HepG2 (cell line): Measurements from ENCODE around the gene AMIGO1. TPM values are rescaled to one million over a fixed set of nuclear protein-coding genes. Genes with fewer than 3 reads are reported as not detected.
A peak's percentile ranks its signal among the peaks of the same experiment; 100 is the strongest.

Experiments
- ARNT ChIP-seq: fragments of 450-650 bp; IDR thresholded peaks from 2 replicates; pipeline ENCODE4 v1.6.1; 2017
- ATAD3A ChIP-seq: sonication (generic); formaldehyde crosslinking; IDR thresholded peaks from 2 replicates; pipeline ENCODE4 v1.4.0; 2020; ENCODE audit warnings: missing genetic modification reagents
- ATM ChIP-seq: fragments of 450-650 bp; IDR thresholded peaks from 2 replicates; pipeline ENCODE4 v1.7.1; 2017; ENCODE audit warnings: mild to moderate bottlenecking, borderline replicate concordance
- FOXC1 ChIP-seq: sonication (generic); formaldehyde crosslinking; IDR thresholded peaks from 2 replicates; pipeline ENCODE4 v1.8.0; 2022; ENCODE audit warnings: mild to moderate bottlenecking, missing genetic modification reagents, borderline replicate concordance
- FOXJ3 ChIP-seq: sonication (generic); formaldehyde crosslinking; IDR thresholded peaks from 2 replicates; pipeline ENCODE4 v1.4.0; 2020; ENCODE audit warnings: missing genetic modification reagents, mild to moderate bottlenecking, borderline replicate concordance
- HMG20B ChIP-seq: conservative IDR thresholded peaks from 2 replicates; pipeline ENCODE4 v1.6.1; 2016; ENCODE audit warnings: missing genetic modification reagents, missing compliant biosample characterization
- IKZF1 ChIP-seq: fragments of 450-650 bp; IDR thresholded peaks from 2 replicates; pipeline ENCODE4 v1.7.1; 2016
- MYNN ChIP-seq: sonication (generic); formaldehyde crosslinking; IDR thresholded peaks from 2 replicates; pipeline ENCODE4 v1.4.0; 2020; ENCODE audit warnings: mild to moderate bottlenecking, low read depth, missing genetic modification reagents
- PHF5A ChIP-seq: IDR thresholded peaks from one replicate; pipeline ENCODE4 v1.6.1; 2018; ENCODE audit warnings: low read depth, missing genetic modification reagents; ENCODE audit not compliant: unreplicated experiment
- RARG ChIP-seq: sonication (generic); formaldehyde crosslinking; IDR thresholded peaks from 2 replicates; pipeline ENCODE4 v1.4.0; 2020; ENCODE audit warnings: low read depth, mild to moderate bottlenecking, missing genetic modification reagents
- RBM39 ChIP-seq: fragments of 200-400 bp; formaldehyde crosslinking; IDR thresholded peaks from one replicate; pipeline ENCODE4 v1.6.1; 2018; ENCODE audit warnings: antibody characterized with exemption, mild to moderate bottlenecking, low read depth, low read length; ENCODE audit not compliant: poor library complexity, severe bottlenecking
- SNAPC2 ChIP-seq: sonication (generic); formaldehyde crosslinking; IDR thresholded peaks from 2 replicates; pipeline ENCODE4 v1.8.1; 2022; ENCODE audit warnings: mild to moderate bottlenecking, missing genetic modification reagents
- ZBTB49 ChIP-seq: sonication (generic); formaldehyde crosslinking; IDR thresholded peaks from 2 replicates; pipeline ENCODE4 v1.4.0; 2020; ENCODE audit warnings: missing genetic modification reagents, borderline replicate concordance
- ZKSCAN1 ChIP-seq: fragments of 150-350 bp; IDR thresholded peaks from 2 replicates; pipeline ENCODE4 v1.6.1; 2014; ENCODE audit warnings: low read length
- ZNF431 ChIP-seq: sonication (generic); formaldehyde crosslinking; IDR thresholded peaks from 2 replicates; pipeline ENCODE4 v1.9.0; 2022; ENCODE audit warnings: missing genetic modification reagents, low read depth, mild to moderate bottlenecking, borderline replicate concordance
- ZNF616 ChIP-seq: sonication (generic); formaldehyde crosslinking; IDR thresholded peaks from 2 replicates; pipeline ENCODE4 v1.5.0; 2020; ENCODE audit warnings: low read depth, mild to moderate bottlenecking, missing genetic modification reagents
- ZNF652 ChIP-seq: IDR thresholded peaks from 2 replicates; pipeline ENCODE4 v1.6.1; 2016; ENCODE audit warnings: low read depth, borderline replicate concordance
- ZXDC ChIP-seq: sonication (generic); formaldehyde crosslinking; IDR thresholded peaks from 2 replicates; pipeline ENCODE4 v1.5.0; 2020; ENCODE audit warnings: mild to moderate bottlenecking, missing genetic modification reagents
- polyA plus RNA-seq, 8 experiments: library from polyadenylated mRNA; depleted of rRNA in 3 of 8; stranded (reverse) in 7 of 8; unstranded in 1 of 8; fragments of >200 nt; fragmentation: Illumina TruSeq in 4 of 8; extraction: Trizol in 4 of 8; gene quantifications; 2 replicates each; pipeline versions ENCODE4 v1.2.1 to v1.2.3, GENCODE V29; 2011 to 2016; ENCODE audit warnings: low read depth in 4 of 8, missing spikeins in 1 of 8, mixed read lengths in 1 of 8; ENCODE audit not compliant: insufficient read depth in 1 of 8
- total RNA-seq, 5 experiments: library from RNA; depleted of rRNA; stranded (reverse); fragments of >200 nt; fragmentation: Illumina TruSeq; extraction: Trizol; gene quantifications; 2 replicates each; pipeline ENCODE4 v1.2.3, GENCODE V29; 2016; ENCODE audit warnings: low read depth in 1 of 5
- TF ChIP-seq, protein P1 (sequence below): sonication (generic); formaldehyde crosslinking; IDR thresholded peaks from 2 replicates; pipeline ENCODE4 v1.4.0; 2020; ENCODE audit warnings: missing genetic modification reagents, borderline replicate concordance

The AMIGO1 gene
- total and polyA plus RNA-seq, 2 of the 13 experiments (the other 11 are each of a cell fraction or from before 2014, with no cell fraction given): 0.40 to 1.3 TPM

DNA sequence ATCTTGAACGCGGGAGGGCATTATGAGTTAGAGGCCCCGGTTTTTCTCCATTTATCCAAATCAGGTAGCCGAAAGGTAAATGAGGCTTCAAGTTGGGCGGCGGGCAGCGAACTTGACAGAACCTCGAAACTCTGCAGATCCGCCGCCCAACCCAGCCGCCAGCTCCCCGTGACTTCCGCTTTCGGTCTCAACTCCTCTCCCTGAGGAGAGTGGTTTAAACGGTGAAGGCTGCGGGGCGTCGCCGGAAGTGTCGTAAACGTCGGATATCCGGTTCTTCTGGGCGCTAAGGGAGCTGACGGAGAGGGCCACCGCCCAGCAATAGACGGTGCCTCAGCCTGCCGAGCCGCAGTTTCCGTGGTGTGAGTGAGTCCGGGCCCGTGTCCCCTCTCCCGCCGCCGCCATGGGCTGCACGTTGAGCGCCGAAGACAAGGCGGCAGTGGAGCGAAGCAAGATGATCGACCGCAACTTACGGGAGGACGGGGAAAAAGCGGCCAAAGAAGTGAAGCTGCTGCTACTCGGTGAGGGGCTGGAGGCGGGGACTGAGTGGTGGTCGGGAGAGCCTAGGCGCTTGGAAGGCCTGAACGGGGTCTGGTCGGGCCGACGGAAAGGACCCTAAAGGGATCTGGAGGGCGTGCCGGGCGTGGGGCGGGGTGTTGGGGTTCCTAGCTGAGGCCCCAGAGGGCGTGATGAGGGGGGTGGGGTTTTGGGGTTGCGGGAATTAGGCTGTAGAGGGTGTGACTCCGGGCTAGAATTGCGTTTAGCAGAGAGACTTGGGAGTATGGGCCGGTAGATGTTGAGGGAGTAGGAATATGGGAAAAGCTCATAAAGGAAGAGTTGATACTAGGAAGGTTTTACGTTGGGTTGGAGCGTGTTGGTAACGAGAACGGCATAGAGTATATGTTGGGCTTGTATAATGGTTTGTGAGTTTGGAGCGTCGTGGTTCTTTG lies 39.1 kb upstream of the AMIGO1 start, which contains the start of gene GNAI3 (continued):
- TF ChIP-seq, protein P1, sequence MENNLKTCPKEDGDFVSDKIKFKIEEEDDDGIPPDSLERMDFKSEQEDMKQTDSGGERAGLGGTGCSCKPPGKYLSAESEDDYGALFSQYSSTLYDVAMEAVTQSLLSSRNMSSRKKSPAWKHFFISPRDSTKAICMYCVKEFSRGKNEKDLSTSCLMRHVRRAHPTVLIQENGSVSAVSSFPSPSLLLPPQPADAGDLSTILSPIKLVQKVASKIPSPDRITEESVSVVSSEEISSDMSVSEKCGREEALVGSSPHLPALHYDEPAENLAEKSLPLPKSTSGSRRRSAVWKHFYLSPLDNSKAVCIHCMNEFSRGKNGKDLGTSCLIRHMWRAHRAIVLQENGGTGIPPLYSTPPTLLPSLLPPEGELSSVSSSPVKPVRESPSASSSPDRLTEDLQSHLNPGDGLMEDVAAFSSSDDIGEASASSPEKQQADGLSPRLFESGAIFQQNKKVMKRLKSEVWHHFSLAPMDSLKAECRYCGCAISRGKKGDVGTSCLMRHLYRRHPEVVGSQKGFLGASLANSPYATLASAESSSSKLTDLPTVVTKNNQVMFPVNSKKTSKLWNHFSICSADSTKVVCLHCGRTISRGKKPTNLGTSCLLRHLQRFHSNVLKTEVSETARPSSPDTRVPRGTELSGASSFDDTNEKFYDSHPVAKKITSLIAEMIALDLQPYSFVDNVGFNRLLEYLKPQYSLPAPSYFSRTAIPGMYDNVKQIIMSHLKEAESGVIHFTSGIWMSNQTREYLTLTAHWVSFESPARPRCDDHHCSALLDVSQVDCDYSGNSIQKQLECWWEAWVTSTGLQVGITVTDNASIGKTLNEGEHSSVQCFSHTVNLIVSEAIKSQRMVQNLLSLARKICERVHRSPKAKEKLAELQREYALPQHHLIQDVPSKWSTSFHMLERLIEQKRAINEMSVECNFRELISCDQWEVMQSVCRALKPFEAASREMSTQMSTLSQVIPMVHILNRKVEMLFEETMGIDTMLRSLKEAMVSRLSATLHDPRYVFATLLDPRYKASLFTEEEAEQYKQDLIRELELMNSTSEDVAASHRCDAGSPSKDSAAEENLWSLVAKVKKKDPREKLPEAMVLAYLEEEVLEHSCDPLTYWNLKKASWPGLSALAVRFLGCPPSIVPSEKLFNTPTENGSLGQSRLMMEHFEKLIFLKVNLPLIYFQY (CRISPR knock-in tag): no peak
- no peak for TF ChIP-seq HMG20B (CRISPR knock-in tag)
- no peak for TF ChIP-seq RARG
- no peak for TF ChIP-seq ZNF652 (CRISPR knock-in tag)
- TF ChIP-seq ZNF431: no peak
- TF ChIP-seq ATAD3A (CRISPR knock-in tag): no peak
- TF ChIP-seq RBM39: peak; percentile 75
- no peak for TF ChIP-seq ZBTB49 (CRISPR knock-in tag)
- peak; percentile 93 for TF ChIP-seq SNAPC2
- no peak for TF ChIP-seq ZKSCAN1
- no peak for TF ChIP-seq ZNF616
- no peak for TF ChIP-seq PHF5A
- no peak for TF ChIP-seq ATM
- peak; percentile 37; the same call in 1 of the 2 replicates for TF ChIP-seq FOXC1
- TF ChIP-seq IKZF1: no peak
- TF ChIP-seq FOXJ3: no peak
- TF ChIP-seq ZXDC (CRISPR knock-in tag): no peak
- TF ChIP-seq ARNT: no peak
- no peak for TF ChIP-seq MYNN (CRISPR knock-in tag)
